Left ventricle myocardium superior (tissue), 1 donor: ENCODE data around the gene ABHD16A. TPM values are rescaled to one million over a fixed set of nuclear protein-coding genes. Genes with fewer than 3 reads are reported as not detected.

Source experiments
- ATAC-seq: fragments of 200-7000 bp; cut with Tn5 transposase; one replicate; pipeline ENCODE4 v1.9.1; 2020; ENCODE audit warnings: mild to moderate bottlenecking, moderate library complexity
- DNase-seq: peaks from one replicate; pipeline ENCODE4 v3.0.0-alpha.2; 2020
- intact Hi-C: fragments of 100-400 bp; cut with micrococcal nuclease; formaldehyde crosslinking; loops from one replicate; pipeline ENCODE4 v1.11.0; 2022
- total RNA-seq: library from RNA; stranded (reverse); fragmentation: NEBNext Ultra II Directional; extraction: Animal tissue kit (Norgen Biotek cat#: 25700); gene quantifications from one replicate; pipeline ENCODE4 v1.2.1, GENCODE V29; 2021
- donor health status: DM: no; HTN: yes; CAD: no; lungs with severe emphysema.

ABHD16A gene
- total RNA-seq, 1 donor from 2014 or later = 29.0 TPM

- intact Hi-C loops = no loop called here
- ATAC-seq (no peak), DNase-seq (no peak)
These were observed 36.7 kb downstream of the ABHD16A start for GRCh38 chr6:31666337-31666965.

GRCh38 chr6:31665501-31666336 is 37.4 kb downstream of the ABHD16A start, which contains the start of gene CSNK2B:
TSS of gene CSNK2B (plus strand) at chr6:31666080. CDS start at chr6:31666832, 752 bp downstream.
- DNase-seq (peak; percentile 99), ATAC-seq (peak; percentile 90)
- intact Hi-C loops = no loop called here

GRCh38 chr6:31664790-31665500 is 38.2 kb downstream of the ABHD16A start, which contains the start of gene GPANK1:
TSS of gene GPANK1 (minus strand) at chr6:31664997. CDS start at chr6:31664478, 519 bp downstream.
- ATAC-seq (peak; percentile 75), DNase-seq (peak; percentile 93)
- intact Hi-C loops = no loop called here

- DNase-seq (no peak), ATAC-seq (no peak)
- intact Hi-C loops = no loop called here
These were observed 38.9 kb downstream of the ABHD16A start for GRCh38 chr6:31663961-31664789.

- ATAC-seq = no peak
- no peak for DNase-seq
- intact Hi-C loops = no loop called here
These were observed 39.8 kb downstream of the ABHD16A start for GRCh38 chr6:31663126-31663960.

GRCh38 chr6:31662124-31662723 is 40.9 kb downstream of the ABHD16A start:
- intact Hi-C loops = no loop called here
- DNase-seq = no peak
- ATAC-seq = no peak

GRCh38 chr6:31661262-31662123 is 41.6 kb downstream of the ABHD16A start:
- DNase-seq (no peak), ATAC-seq (no peak)
- intact Hi-C loops = no loop called here

- DNase-seq (peak; percentile 94), ATAC-seq (peak; percentile 79)
- intact Hi-C loops = no loop called here
These were observed 42.5 kb downstream of the ABHD16A start, which contains the start of gene C6orf47 for GRCh38 chr6:31660381-31661261. TSS of gene C6orf47 (minus strand) at chr6:31660778. CDS start at chr6:31659947, 831 bp downstream.

- DNase-seq = no peak
- intact Hi-C loops = no loop called here
- ATAC-seq = peak; percentile 2
These were observed 43.3 kb downstream of the ABHD16A start for GRCh38 chr6:31659649-31660380.

GRCh38 chr6:31658983-31659648 is 44.0 kb downstream of the ABHD16A start:
- DNase-seq = no peak
- intact Hi-C loops = no loop called here
- ATAC-seq = no peak

GRCh38 chr6:31658158-31658688 is 44.9 kb downstream of the ABHD16A start:
- DNase-seq (no peak), ATAC-seq (no peak)
- intact Hi-C loops = no loop called here

GRCh38 chr6:31657406-31658157 is 45.5 kb downstream of the ABHD16A start:
- intact Hi-C loops = no loop called here
- DNase-seq (no peak), ATAC-seq (no peak)

- DNase-seq (no peak), ATAC-seq (no peak)
- intact Hi-C loops = no loop called here
These were observed 47.5 kb downstream of the ABHD16A start, which contains the start of gene APOM for GRCh38 chr6:31655349-31656237. TSS of gene APOM (plus strand) at chr6:31655894. CDS start at chr6:31655967, 73 bp downstream.
